ENCODE measurements around the gene SYNJ2. TPM values are rescaled to one million over a fixed set of nuclear protein-coding genes. Genes with fewer than 3 reads are reported as not detected.

SYNJ2 gene
- total RNA-seq, 1 experiment from 2014 or later: 70.0 TPM

DNA sequence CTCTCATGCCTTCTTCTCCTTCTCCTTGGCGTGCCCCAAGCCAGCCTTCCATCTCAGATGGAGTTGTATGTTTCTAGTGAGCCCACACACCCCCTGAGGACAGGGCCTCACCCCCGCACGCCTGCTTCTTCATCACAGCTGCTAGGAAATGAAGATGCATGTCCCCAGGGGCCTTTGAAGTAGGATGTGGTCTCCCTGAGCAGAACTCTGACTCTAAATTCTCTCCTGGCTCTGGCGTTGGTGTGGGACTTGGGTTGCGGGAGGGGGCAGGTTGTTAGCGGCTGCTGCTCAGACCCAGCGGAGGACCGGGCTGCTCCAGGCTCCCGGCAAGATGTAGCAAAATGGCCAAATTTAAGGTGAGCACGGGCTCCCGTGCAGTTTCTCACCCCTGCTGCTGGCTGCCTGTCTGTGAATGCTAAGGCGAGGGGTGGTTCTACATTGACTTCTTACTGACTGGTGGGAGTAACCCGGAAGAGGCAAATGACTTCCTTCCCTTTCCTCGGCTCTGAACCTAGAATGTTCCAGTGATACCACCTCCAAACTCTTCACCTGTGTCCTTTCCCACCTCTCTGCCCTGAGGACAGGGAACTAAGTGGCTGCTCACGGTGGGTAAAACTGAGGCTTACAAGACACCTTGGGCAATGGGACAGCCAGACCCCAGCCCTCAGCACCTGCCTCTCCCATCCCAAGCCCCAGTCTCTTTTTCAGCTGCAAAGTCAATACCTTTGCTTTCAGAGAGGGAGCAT, 8.8 kb downstream of the SYNJ2 start:
- intact Hi-C loops (cut with micrococcal nuclease; ENCODE audit: unreplicated experiment): no loop called here
- peaks cover 79% of the 10 kb centered on the region for H3K4me1 ChIP-seq (ENCODE audit: control insufficient read depth, insufficient read depth, low read length)
- H3K27ac ChIP-seq (ENCODE audit: low read length): peak overlapping the region; percentile 97
- TF ChIP-seq, protein P1, sequence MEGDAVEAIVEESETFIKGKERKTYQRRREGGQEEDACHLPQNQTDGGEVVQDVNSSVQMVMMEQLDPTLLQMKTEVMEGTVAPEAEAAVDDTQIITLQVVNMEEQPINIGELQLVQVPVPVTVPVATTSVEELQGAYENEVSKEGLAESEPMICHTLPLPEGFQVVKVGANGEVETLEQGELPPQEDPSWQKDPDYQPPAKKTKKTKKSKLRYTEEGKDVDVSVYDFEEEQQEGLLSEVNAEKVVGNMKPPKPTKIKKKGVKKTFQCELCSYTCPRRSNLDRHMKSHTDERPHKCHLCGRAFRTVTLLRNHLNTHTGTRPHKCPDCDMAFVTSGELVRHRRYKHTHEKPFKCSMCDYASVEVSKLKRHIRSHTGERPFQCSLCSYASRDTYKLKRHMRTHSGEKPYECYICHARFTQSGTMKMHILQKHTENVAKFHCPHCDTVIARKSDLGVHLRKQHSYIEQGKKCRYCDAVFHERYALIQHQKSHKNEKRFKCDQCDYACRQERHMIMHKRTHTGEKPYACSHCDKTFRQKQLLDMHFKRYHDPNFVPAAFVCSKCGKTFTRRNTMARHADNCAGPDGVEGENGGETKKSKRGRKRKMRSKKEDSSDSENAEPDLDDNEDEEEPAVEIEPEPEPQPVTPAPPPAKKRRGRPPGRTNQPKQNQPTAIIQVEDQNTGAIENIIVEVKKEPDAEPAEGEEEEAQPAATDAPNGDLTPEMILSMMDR (IDR thresholded peaks at IDR 0.05): no peak
- TF ChIP-seq, protein P2, sequence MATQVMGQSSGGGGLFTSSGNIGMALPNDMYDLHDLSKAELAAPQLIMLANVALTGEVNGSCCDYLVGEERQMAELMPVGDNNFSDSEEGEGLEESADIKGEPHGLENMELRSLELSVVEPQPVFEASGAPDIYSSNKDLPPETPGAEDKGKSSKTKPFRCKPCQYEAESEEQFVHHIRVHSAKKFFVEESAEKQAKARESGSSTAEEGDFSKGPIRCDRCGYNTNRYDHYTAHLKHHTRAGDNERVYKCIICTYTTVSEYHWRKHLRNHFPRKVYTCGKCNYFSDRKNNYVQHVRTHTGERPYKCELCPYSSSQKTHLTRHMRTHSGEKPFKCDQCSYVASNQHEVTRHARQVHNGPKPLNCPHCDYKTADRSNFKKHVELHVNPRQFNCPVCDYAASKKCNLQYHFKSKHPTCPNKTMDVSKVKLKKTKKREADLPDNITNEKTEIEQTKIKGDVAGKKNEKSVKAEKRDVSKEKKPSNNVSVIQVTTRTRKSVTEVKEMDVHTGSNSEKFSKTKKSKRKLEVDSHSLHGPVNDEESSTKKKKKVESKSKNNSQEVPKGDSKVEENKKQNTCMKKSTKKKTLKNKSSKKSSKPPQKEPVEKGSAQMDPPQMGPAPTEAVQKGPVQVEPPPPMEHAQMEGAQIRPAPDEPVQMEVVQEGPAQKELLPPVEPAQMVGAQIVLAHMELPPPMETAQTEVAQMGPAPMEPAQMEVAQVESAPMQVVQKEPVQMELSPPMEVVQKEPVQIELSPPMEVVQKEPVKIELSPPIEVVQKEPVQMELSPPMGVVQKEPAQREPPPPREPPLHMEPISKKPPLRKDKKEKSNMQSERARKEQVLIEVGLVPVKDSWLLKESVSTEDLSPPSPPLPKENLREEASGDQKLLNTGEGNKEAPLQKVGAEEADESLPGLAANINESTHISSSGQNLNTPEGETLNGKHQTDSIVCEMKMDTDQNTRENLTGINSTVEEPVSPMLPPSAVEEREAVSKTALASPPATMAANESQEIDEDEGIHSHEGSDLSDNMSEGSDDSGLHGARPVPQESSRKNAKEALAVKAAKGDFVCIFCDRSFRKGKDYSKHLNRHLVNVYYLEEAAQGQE (IDR thresholded peaks at IDR 0.05; ENCODE audit: insufficient read depth in 1 of 2, low read depth in 2 of 2, low read length in 1 of 2): no peak
- TF ChIP-seq POLR2AphosphoS5 (IDR thresholded peaks at IDR 0.05; ENCODE audit: low read depth, low read length) (no peak), TCF7L2 (IDR thresholded peaks at IDR 0.05; ENCODE audit: low read depth, low read length) (no peak), SIN3A (IDR thresholded peaks at IDR 0.05; ENCODE audit: borderline replicate concordance, insufficient read depth, low read depth, low read length) (no peak)
- ATAC-seq (no peak; the same call in 1 of the 2 replicates), DNase-seq (ENCODE audit: low read depth, low spot score) (no peak)
- H3K36me3 ChIP-seq (ENCODE audit: control insufficient read depth, insufficient read depth, low read length): peaks cover 2% of the 10 kb centered on the region; the same call in 1 of the 2 replicates
- in situ Hi-C loops (cut with HindIII; ENCODE audit: low pct_unique_long_range_greater_than_20kb, low sequenced_read_pairs): no loop called here
- H3K27me3 ChIP-seq (ENCODE audit: control insufficient read depth, insufficient read depth, low read length): no peaks in the 10 kb centered on the region
- 0 out of 4 replicates have a peak overlapping the region, but pooled peaks of 1 of the 2 experiments have one; percentile 5 for H3K4me3 ChIP-seq (ENCODE audit: low read depth in 2 of 2, low read length in 2 of 2)
- POLR2A ChIA-PET: no interaction called here
- BruUV-seq (replicated peaks): no TSS peak
- H3K9me3 ChIP-seq (ENCODE audit: control insufficient read depth, insufficient read depth, low read depth, low read length): no peaks in the 10 kb centered on the region
- CTCF ChIA-PET: interaction anchor here (0.6 kb wide), 1 partner anchor 50 kb away, joined by 3 read pairs; no protein-coding TSS in a partner anchor

DNA sequence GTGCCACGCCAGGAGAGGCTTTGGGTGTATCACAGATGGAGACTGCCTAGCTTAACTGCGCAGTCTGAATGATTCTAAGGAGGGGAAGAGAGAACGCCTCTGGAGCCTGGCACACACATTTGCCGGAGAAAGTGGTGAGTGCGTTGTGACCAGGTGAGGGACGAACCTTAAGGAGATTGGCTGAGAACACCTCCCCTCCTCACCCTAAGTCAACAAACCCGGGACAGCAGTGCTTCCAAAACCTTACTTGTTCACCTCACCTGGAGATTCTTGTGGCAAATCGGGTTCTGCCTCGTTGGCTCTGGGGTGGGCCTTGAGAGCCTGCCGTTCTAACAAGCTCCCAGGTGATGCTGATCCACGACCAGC, 9.4 kb downstream of the SYNJ2 start:
- Histone ChIP-seq H3K36me3 (ENCODE audit: control insufficient read depth, insufficient read depth, low read length) (peaks cover 2% of the 10 kb centered on the region; the same call in 1 of the 2 replicates), H3K4me3 (ENCODE audit: low read depth in 2 of 2, low read length in 2 of 2) (no peak overlapping the region), H3K27me3 (ENCODE audit: control insufficient read depth, insufficient read depth, low read length) (no peaks in the 10 kb centered on the region), H3K9me3 (ENCODE audit: control insufficient read depth, insufficient read depth, low read depth, low read length) (no peaks in the 10 kb centered on the region), H3K4me1 (ENCODE audit: control insufficient read depth, insufficient read depth, low read length) (peaks cover 80% of the 10 kb centered on the region), H3K27ac (ENCODE audit: low read length) (peak overlapping the region; percentile 97)
- ATAC-seq (no peak), DNase-seq (ENCODE audit: low read depth, low spot score) (no peak)
- ChIA-PET CTCF (interaction anchor here (0.6 kb wide), 1 partner anchor 50 kb away, joined by 3 read pairs; no protein-coding TSS in a partner anchor), POLR2A (no interaction called here)
- no TSS peak for BruUV-seq (replicated peaks)
- in situ Hi-C loops (cut with HindIII; ENCODE audit: low pct_unique_long_range_greater_than_20kb, low sequenced_read_pairs): no loop called here
- intact Hi-C loops (cut with micrococcal nuclease; ENCODE audit: unreplicated experiment): no loop called here
- TF ChIP-seq TCF7L2 (IDR thresholded peaks at IDR 0.05; ENCODE audit: low read depth, low read length) (no peak), SIN3A (IDR thresholded peaks at IDR 0.05; ENCODE audit: borderline replicate concordance, insufficient read depth, low read depth, low read length) (no peak), POLR2AphosphoS5 (IDR thresholded peaks at IDR 0.05; ENCODE audit: low read depth, low read length) (no peak)
- TF ChIP-seq, protein P2 (IDR thresholded peaks at IDR 0.05; ENCODE audit: insufficient read depth in 1 of 2, low read depth in 2 of 2, low read length in 1 of 2): no peak
- TF ChIP-seq, protein P1 (IDR thresholded peaks at IDR 0.05): no peak
